ENCODE results near the gene AIFM3. TPM values are rescaled to one million over a fixed set of nuclear protein-coding genes. Genes with fewer than 3 reads are reported as not detected.
A peak's percentile ranks its signal among the peaks of the same experiment; 100 is the strongest.

Gene AIFM3, protein sequence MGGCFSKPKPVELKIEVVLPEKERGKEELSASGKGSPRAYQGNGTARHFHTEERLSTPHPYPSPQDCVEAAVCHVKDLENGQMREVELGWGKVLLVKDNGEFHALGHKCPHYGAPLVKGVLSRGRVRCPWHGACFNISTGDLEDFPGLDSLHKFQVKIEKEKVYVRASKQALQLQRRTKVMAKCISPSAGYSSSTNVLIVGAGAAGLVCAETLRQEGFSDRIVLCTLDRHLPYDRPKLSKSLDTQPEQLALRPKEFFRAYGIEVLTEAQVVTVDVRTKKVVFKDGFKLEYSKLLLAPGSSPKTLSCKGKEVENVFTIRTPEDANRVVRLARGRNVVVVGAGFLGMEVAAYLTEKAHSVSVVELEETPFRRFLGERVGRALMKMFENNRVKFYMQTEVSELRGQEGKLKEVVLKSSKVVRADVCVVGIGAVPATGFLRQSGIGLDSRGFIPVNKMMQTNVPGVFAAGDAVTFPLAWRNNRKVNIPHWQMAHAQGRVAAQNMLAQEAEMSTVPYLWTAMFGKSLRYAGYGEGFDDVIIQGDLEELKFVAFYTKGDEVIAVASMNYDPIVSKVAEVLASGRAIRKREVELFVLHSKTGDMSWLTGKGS
- 0.65 and 0.99 TPM in 2 replicates for total RNA-seq
- long read RNA-seq, result 0 reads

DNA sequence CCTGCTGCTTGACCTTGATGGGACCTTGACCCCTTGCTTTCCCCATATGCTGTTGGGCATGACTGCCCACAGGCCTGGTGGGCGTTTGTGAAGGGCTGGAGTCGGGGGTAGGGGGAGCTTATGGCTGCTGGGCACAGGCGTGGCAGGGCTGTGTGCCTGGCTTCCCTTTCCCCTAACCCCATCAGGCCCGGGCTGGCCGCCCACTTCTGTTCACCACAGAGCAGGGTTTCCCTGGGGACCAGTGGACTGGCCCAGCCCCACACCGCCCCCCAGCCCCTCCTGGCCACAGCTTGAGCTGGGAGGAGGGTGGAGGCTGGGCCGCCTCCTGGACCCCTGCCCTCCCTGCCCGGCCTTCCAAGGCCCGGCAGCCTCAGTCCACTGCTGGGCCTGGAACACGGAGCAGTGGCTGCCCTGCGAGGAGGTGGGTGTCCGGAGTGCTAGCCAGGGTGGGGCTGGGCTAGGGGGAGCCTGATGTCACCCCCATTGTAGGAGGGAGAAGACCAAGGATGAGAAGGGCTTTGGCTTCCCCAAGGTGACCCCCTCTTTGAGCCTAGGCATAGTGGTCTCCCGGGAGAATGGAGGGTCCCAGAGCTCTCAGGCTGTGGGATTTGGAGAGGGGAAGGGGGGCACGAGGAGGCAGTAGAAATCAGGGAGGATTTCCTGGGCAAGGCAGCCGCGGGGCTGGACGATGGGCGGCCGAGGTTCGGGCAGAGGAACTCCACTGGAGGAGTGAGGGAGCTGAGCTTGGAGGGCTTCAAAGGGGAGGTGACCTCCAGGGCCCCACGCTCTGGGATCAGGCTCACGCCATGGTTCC lies at the start of gene AIFM3:
Gene AIFM3, plus strand, starts transcription at position 373 of the 814 bp plus-strand sequence. CDS start 690 bp downstream, outside the sequence.
- Mint-ChIP-seq H3K27me3 (ENCODE audit: unreplicated experiment) (no peaks in the 10 kb centered on the region), H3K9me3 (ENCODE audit: unreplicated experiment) (no peaks in the 10 kb centered on the region), H3K4me3 (ENCODE audit: unreplicated experiment) (no peak within 1 kb of the TSS), H3K4me1 (ENCODE audit: unreplicated experiment) (peaks cover 25% of the 10 kb centered on the region), H3K36me3 (ENCODE audit: unreplicated experiment) (no peaks in the 10 kb centered on the region), H3K27ac (ENCODE audit: unreplicated experiment) (no peak within 1 kb of the TSS)
- no peak for DNase-seq (ENCODE audit: extremely low spot score, unreplicated experiment)
- TF ChIP-seq, protein P1, sequence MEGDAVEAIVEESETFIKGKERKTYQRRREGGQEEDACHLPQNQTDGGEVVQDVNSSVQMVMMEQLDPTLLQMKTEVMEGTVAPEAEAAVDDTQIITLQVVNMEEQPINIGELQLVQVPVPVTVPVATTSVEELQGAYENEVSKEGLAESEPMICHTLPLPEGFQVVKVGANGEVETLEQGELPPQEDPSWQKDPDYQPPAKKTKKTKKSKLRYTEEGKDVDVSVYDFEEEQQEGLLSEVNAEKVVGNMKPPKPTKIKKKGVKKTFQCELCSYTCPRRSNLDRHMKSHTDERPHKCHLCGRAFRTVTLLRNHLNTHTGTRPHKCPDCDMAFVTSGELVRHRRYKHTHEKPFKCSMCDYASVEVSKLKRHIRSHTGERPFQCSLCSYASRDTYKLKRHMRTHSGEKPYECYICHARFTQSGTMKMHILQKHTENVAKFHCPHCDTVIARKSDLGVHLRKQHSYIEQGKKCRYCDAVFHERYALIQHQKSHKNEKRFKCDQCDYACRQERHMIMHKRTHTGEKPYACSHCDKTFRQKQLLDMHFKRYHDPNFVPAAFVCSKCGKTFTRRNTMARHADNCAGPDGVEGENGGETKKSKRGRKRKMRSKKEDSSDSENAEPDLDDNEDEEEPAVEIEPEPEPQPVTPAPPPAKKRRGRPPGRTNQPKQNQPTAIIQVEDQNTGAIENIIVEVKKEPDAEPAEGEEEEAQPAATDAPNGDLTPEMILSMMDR (IDR thresholded peaks at IDR 0.05), result no peak

DNA sequence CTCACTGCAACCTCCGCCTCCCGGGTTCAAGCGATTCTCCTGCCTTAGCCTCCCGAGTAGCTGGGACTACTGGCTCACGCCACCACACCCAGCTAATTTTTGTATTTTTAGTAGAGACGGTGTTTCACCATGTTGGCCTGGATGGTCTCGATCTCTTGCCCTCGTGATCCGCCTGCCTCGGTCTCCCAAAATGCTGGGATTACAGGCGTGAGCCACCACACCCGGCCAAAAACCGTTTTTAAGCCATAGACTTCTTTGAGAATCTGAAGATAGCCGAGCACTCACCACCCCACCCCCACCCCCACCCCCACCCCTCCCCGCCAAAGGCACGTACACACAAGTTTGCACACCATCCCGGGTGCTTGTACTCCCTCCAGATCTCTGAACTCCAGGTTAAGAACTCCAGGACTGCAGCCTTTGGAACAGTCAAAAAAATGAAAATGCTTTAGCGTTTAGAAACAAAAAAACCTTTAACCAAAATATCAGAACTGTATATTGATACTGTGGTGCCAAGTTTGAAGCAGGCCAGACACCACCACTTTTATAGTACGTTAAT lies 48.3 kb upstream of the AIFM3 start:
- TF ChIP-seq, protein P1 (IDR thresholded peaks at IDR 0.05), result no peak
- Mint-ChIP-seq H3K36me3 (ENCODE audit: unreplicated experiment) (no peaks in the 10 kb centered on the region), H3K9me3 (ENCODE audit: unreplicated experiment) (no peaks in the 10 kb centered on the region), H3K27me3 (ENCODE audit: unreplicated experiment) (no peaks in the 10 kb centered on the region), H3K4me1 (ENCODE audit: unreplicated experiment) (peaks cover 49% of the 10 kb centered on the region), H3K27ac (ENCODE audit: unreplicated experiment) (peak overlapping the region; percentile 91), H3K4me3 (ENCODE audit: unreplicated experiment) (peak overlapping the region; percentile 93)
- no peak for DNase-seq (ENCODE audit: extremely low spot score, unreplicated experiment)

DNA sequence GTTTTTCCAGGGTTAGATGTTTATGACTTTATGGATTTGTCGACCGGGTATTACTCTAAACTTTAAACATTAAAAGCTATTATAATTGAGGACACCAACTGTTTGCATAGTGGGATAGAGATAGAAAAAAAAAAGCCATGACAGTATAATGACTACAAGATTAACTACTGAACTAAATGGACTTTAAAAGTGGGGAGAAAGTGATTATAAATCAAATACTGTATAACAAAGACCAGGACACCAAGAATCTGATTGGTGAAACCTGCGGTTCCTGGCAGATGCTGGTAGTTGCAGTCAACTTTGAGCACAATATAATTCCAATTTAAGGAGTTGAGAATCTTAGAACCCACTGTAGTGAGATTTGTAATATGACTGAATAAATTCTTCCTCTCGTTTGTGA lies 47.3 kb upstream of the AIFM3 start:
- peak overlapping the region; percentile 91 for H3K27ac Mint-ChIP-seq (ENCODE audit: unreplicated experiment)
- no peak for DNase-seq (ENCODE audit: extremely low spot score, unreplicated experiment)
- H3K4me3 Mint-ChIP-seq (ENCODE audit: unreplicated experiment), result peak overlapping the region; percentile 93
- TF ChIP-seq, protein P1 (IDR thresholded peaks at IDR 0.05), result no peak
- H3K4me1 Mint-ChIP-seq (ENCODE audit: unreplicated experiment), result peaks cover 55% of the 10 kb centered on the region
- H3K9me3 Mint-ChIP-seq (ENCODE audit: unreplicated experiment), result no peaks in the 10 kb centered on the region
- no peaks in the 10 kb centered on the region for H3K27me3 Mint-ChIP-seq (ENCODE audit: unreplicated experiment)
- H3K36me3 Mint-ChIP-seq (ENCODE audit: unreplicated experiment), result no peaks in the 10 kb centered on the region

DNA sequence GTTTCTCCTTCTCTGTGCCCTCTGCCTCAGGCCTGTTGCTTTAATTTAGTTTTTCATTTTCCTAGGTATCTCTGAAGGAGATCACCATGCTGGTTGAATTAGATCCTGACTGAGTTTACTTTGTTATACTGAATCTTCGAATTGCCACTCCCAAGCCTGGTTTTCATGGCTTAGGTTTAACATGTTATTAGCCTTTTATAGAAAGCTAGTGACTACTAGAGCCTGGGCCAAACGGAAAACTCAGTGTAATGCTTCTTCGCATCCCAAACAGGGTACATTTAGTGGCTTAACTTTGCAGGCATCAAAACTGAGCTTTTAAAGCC lies 46.2 kb upstream of the AIFM3 start:
- TF ChIP-seq, protein P1 (IDR thresholded peaks at IDR 0.05), result no peak
- Mint-ChIP-seq H3K9me3 (ENCODE audit: unreplicated experiment) (no peaks in the 10 kb centered on the region), H3K27me3 (ENCODE audit: unreplicated experiment) (no peaks in the 10 kb centered on the region), H3K27ac (ENCODE audit: unreplicated experiment) (peak overlapping the region; percentile 91), H3K4me1 (ENCODE audit: unreplicated experiment) (peaks cover 62% of the 10 kb centered on the region), H3K36me3 (ENCODE audit: unreplicated experiment) (no peaks in the 10 kb centered on the region), H3K4me3 (ENCODE audit: unreplicated experiment) (peak overlapping the region; percentile 93)
- DNase-seq (ENCODE audit: extremely low spot score, unreplicated experiment), result no peak

All from osteocyte (in vitro differentiated cells).